GM12891 (cell line): Measurements from ENCODE around the gene TFB1M.
"Not testable (repeated sequence)": the region's sequence is repeated elsewhere in the genome, so short reads cannot be mapped to it uniquely, and the experiment has no call there.

Experiments
- DNase-seq: peaks from one replicate; pipeline ENCODE4 v3.0.0; 2011; ENCODE audit warnings: low spot score; ENCODE audit not compliant: insufficient read length
- FAIRE-seq: peaks from 2 replicates; lab custom pipeline; 2011; peaks lifted over from hg19 to GRCh38; lab: Jason Lieb, UNC
- PAX5 ChIP-seq: IDR thresholded peaks from 2 replicates; pipeline ENCODE4 v1.6.1; 2011; ENCODE audit warnings: low read length, moderate library complexity, mild to moderate bottlenecking; ENCODE audit not compliant: insufficient read depth, severe bottlenecking
- POLR2A ChIP-seq: IDR thresholded peaks from 2 replicates; pipeline ENCODE4 v1.6.1; 2011; ENCODE audit warnings: low read depth, low read length, control low read depth
- POLR2AphosphoS5 ChIP-seq: IDR thresholded peaks from 2 replicates; pipeline ENCODE4 v1.6.1; 2011; ENCODE audit warnings: low read depth, low read length, control low read depth
- POU2F2 ChIP-seq: IDR thresholded peaks from 2 replicates; pipeline ENCODE4 v1.6.1; 2011; ENCODE audit warnings: low read depth, mild to moderate bottlenecking, control low read depth, low read length, moderate library complexity
- SPI1 ChIP-seq: IDR thresholded peaks from 2 replicates; pipeline ENCODE4 v1.6.1; 2011; ENCODE audit warnings: low read depth, low read length, control low read depth
- TAF1 ChIP-seq: IDR thresholded peaks from 2 replicates; pipeline ENCODE4 v1.6.1; 2011; ENCODE audit warnings: low read depth, low read length, control low read depth

The TFB1M gene

GRCh38 chr6:155227046-155227445, 87.2 kb downstream of the TFB1M start:
- FAIRE-seq = no peak
- no peak for DNase-seq
- no peak for TF ChIP-seq PAX5
- TF ChIP-seq POLR2A = no peak
- no peak for TF ChIP-seq POU2F2
- TF ChIP-seq POLR2AphosphoS5 = no peak

GRCh38 chr6:155224618-155225017, 89.7 kb downstream of the TFB1M start:
- no peak for TF ChIP-seq POLR2AphosphoS5
- TF ChIP-seq PAX5 = no peak
- TF ChIP-seq POLR2A = no peak
- no peak for TF ChIP-seq TAF1
- TF ChIP-seq SPI1 = no peak
- TF ChIP-seq POU2F2 = no peak
- DNase-seq (no peak), FAIRE-seq (no peak)

GRCh38 chr6:155223646-155224451, 90.4 kb downstream of the TFB1M start:
- TF ChIP-seq PAX5 (no peak), TAF1 (no peak), POU2F2 (no peak), SPI1 (no peak), POLR2A (no peak), POLR2AphosphoS5 (no peak)
- DNase-seq = peak; percentile 43
- FAIRE-seq = peak; percentile 82

- TF ChIP-seq POLR2A = no peak
- DNase-seq = no peak
- FAIRE-seq = no peak
Measured at GRCh38 chr6:155222506-155222905, 91.8 kb downstream of the TFB1M start.

GRCh38 chr6:155221086-155221485, 93.2 kb downstream of the TFB1M start:
- TF ChIP-seq PAX5 (no peak), SPI1 (no peak), POU2F2 (no peak), POLR2AphosphoS5 (no peak), POLR2A (no peak), TAF1 (no peak)
- FAIRE-seq (no peak), DNase-seq (no peak)

GRCh38 chr6:155219858-155220301, 94.4 kb downstream of the TFB1M start:
- no peak for DNase-seq
- FAIRE-seq = no peak
- TF ChIP-seq TAF1 (no peak), POLR2AphosphoS5 (no peak), PAX5 (no peak), POU2F2 (no peak), POLR2A (no peak), SPI1 (no peak)

GRCh38 chr6:155219299-155219698, 95.0 kb downstream of the TFB1M start:
- no peak for FAIRE-seq
- TF ChIP-seq TAF1 = no peak
- no peak for TF ChIP-seq PAX5
- no peak for TF ChIP-seq SPI1
- TF ChIP-seq POLR2AphosphoS5 = no peak
- TF ChIP-seq POU2F2 = no peak
- TF ChIP-seq POLR2A = no peak

GRCh38 chr6:155218711-155219110, 95.6 kb downstream of the TFB1M start:
- FAIRE-seq, DNase-seq: not testable (repeated sequence)

More at GRCh38 chr6:155219299-155219698, 95.0 kb downstream of the TFB1M start:
- DNase-seq = no peak

- DNase-seq (no peak), FAIRE-seq (no peak)
Measured at GRCh38 chr6:155216312-155217046, 97.8 kb downstream of the TFB1M start.

GRCh38 chr6:155215906-155216305, 98.4 kb downstream of the TFB1M start:
- DNase-seq (no peak), FAIRE-seq (no peak)
- TF ChIP-seq PAX5 (no peak), SPI1 (no peak), POU2F2 (no peak), POLR2A (no peak), TAF1 (no peak)

More at GRCh38 chr6:155216312-155217046, 97.8 kb downstream of the TFB1M start:
- TF ChIP-seq POU2F2 (no peak), PAX5 (no peak), TAF1 (no peak), SPI1 (no peak), POLR2A (no peak), POLR2AphosphoS5 (no peak)
